ENCODE data around the gene NRCAM.
A peak's percentile ranks its signal among the peaks of the same experiment; 100 is the strongest.

Gene NRCAM

DNA sequence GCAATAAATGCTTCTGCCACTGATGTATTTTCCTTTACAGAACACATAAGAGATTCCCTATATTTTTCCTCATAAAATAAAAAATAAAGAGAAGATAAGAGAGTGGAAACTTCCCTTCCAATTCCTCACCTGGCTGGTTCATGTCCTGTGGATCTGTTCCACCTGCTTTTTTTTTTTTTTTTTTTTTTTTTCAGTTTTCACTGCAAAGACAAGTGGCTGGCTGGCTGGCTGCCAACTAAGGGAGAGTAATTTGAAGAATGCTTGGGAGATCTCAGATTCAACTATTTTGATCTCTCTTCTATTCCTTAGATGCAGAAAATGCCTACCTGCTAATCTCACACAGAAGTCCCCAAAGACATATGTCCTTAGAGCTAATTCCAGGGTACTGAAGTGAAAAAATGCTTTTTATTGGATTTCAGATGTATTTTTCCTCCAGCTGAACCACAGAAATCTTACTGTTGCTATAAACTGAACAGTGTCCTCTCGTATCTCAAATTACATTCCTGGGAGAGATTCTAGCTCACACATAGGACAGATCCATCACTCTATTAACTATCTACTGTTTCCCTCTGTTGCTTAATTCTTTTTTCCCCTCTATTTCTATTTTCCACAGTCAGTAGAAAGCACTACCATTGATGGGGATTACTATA, 120.8 kb downstream of the NRCAM start:
- no peak for DNase-seq

DNA sequence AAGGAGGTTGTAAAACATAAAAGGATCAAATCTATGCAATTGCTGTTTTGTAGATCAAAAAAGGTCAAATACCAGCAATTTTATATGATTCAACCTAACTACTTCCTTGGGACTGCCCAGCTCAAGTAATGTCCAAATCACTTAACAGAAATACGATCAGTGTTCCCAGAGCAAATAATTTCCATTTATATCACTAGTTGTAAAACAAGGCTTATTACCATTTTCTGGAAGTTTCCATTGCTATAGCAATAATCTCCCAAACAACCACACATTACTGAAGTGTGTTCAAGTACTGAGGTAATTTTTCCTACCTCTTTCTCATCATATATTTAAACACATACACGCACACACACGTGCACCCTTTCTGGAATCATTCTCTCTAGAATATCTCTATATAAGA, 123.3 kb downstream of the NRCAM start:
- DNase-seq: no peak

DNA sequence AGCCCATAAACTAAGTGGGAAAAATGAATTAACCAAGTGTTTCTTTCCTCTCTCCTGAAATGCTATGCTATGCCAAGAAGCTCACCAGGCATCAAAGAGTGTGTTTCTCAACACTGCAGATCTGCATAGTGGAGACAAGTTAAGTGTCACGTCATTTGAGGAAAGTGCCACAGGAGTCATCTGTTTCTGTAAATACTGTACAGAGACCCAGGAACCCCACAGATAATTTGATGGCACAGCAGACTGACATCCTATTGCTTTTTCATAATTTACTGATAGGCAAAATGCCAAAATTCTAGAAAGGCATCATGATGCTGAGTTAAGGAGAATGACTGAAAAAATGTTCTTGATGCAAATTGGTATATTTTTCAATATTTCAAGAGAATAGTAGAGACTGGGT, 124.3 kb downstream of the NRCAM start:
- no peak for DNase-seq

DNA sequence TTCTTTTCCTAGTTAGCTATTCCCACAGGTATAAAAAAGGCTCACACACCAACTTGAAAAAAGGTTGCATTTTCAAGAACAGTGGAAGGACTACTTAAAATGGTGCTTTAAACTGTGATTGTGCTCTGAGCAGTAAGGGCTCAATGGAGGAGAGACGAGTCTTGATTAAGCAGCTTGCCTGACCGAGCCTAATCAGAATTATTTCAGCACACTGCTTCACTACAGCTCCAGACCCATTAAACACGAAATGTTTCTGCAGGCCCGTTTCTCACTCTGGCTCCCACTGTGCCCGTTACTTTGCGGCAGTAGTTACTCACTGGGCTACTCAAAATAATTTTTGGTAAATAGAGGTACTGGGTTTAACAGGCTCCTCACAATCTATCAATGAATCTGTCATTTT, 126.0 kb downstream of the NRCAM start:
- no peak for DNase-seq

GRCh38 chr7:108329514-108329913, 126.7 kb downstream of the NRCAM start:
- no peak for DNase-seq

DNA sequence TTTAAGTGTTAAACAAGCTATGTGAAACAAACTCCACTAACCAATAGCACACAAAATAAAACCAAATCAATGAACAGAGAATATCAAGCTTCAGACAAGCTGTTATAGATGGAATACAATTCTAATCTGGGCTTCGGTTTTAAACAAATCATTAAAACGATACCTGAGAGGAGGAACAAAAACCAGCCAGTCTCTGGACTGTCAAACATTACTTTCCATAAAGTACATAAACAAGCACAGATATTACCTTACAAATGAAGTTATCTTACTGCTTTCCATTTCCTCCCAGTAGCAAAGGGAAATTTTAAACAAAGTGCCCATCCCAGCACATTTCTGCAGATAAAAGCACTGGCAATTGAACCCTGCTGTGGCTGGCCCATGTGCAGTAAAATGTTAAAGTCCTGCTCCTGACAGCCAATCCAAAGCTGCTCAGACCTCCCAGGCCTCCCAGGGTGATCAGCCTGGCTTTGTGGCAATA, 128.0 kb downstream of the NRCAM start:
- DNase-seq: no peak

- DNase-seq: no peak
These were observed 128.9 kb downstream of the NRCAM start for GRCh38 chr7:108327353-108327752.

GRCh38 chr7:108326938-108327337, 129.3 kb downstream of the NRCAM start:
- DNase-seq: no peak

GRCh38 chr7:108324053-108325038, 131.9 kb downstream of the NRCAM start:
- DNase-seq: no peak

- no peak for DNase-seq
These were observed 133.1 kb downstream of the NRCAM start for GRCh38 chr7:108322925-108323832.

DNA sequence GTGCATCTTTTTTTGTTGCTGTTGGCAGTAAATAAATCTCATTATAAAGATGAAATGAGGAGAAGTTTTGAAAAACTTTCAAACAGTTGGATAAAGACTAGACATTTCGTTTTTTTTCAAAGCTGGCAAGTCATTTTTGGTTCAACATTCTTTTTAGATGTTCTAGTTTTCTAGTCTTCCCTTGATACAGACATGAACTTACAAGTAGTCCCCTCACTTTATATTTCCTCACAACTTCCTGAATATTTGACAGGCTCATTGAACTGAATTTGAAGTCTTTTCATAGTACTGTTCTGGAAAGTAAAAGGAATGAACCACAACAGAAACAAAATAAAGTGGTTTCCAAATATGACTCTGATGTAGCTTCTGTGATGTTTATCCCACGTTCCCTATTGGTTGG, 134.2 kb downstream of the NRCAM start:
- no peak for DNase-seq

GRCh38 chr7:108321359-108321758, 134.9 kb downstream of the NRCAM start:
- no peak for DNase-seq

GRCh38 chr7:108316708-108317107, 139.5 kb downstream of the NRCAM start:
- no peak for DNase-seq

GRCh38 chr7:108314551-108314950, 141.7 kb downstream of the NRCAM start:
- DNase-seq: no peak

- no peak for DNase-seq
These were observed 142.2 kb downstream of the NRCAM start for GRCh38 chr7:108314049-108314448.

DNA sequence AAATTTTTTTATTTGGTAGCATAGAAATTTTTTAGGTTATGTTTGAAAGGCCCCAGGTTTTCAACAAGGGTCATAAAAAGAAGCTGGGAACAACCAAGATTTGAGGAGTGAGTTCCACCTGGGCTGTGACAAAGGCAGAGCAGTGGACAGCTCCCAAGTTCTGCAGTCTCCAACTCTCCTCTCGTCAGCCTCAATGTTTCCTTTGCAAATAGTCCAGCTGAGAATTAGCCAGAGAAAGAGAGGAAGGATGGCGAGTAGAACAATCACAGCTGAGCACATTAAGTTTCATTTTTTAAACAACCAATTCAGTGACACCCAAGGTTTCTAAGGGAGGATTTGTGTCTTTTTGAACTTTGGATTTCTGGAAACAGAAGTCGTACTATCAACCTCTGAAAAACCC, 143.2 kb downstream of the NRCAM start:
- DNase-seq: peak in 1 of 2 donors; percentile 55

GRCh38 chr7:108311446-108312168, 144.6 kb downstream of the NRCAM start:
- DNase-seq: no peak

GRCh38 chr7:108310351-108310750, 145.9 kb downstream of the NRCAM start:
- DNase-seq: no peak

DNA sequence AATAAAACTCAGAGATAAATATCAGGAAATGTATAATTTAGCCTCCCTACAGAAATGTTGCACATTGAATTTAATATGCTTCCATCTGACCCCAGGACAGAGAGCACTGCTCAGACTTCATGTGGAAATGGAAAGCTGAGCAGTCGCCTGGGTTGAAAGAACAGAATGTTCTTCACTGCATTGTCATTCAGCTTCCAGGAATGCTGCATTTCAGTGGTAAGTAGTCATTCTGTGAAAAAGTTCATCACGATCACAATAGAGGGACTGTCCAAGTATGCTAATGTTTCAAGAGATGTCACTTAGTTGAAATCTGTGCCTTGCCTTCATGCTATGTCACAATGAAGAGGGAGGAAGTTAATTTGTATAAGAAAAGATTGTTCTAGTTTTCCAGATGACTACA, 147.3 kb downstream of the NRCAM start:
- no peak for DNase-seq

- DNase-seq: no peak
These were observed 148.0 kb downstream of the NRCAM start for GRCh38 chr7:108308276-108308675.

DNA sequence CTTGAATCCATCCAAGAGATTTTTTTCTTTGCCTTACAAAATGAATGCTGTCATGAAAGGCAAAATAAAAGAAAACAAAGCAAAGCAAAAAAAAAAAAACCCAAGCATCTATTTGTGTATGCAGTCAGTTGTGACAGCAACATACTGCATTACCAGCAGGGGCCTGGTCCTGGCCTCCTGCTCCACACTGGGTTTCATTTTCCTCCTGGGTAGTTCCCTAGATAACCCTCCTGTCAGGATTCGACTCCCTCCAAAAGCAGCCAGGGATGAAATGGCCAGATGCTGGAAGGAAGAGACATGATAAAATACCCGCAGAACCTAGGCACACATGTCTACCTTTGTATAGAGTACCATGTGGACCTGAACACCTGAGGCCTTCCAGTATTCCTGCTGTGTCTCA, 148.6 kb downstream of the NRCAM start:
- no peak for DNase-seq

GRCh38 chr7:108307194-108307593, 149.0 kb downstream of the NRCAM start:
- DNase-seq: no peak
